ENCODE measurements around the gene LRRC10B.

Gene LRRC10B

GRCh38 chr11:61494381-61494961 is 14.1 kb upstream of the LRRC10B start:
- Mint-ChIP-seq H3K9me3 (no peaks in the 10 kb centered on the region), H3K27me3 (peaks cover 0 to 6% of the 10 kb centered on the region in 2 donors), H3K36me3 (no peaks in the 10 kb centered on the region), H3K27ac (no peak overlapping the region), H3K4me1 (no peaks in the 10 kb centered on the region), H3K4me3 (no peak overlapping the region)
- ATAC-seq (replicated peaks) (no peak), DNase-seq (no peak)

- Mint-ChIP-seq H3K27ac (no peak overlapping the region), H3K27me3 (peaks cover 0 to 6% of the 10 kb centered on the region in 2 donors), H3K4me1 (no peaks in the 10 kb centered on the region), H3K4me3 (no peak overlapping the region), H3K9me3 (no peaks in the 10 kb centered on the region), H3K36me3 (no peaks in the 10 kb centered on the region)
- no peak for ATAC-seq (replicated peaks)
- no peak for DNase-seq
Measured at GRCh38 chr11:61495801-61496601, 12.5 kb upstream of the LRRC10B start.

- no peaks in the 10 kb centered on the region for H3K36me3 Mint-ChIP-seq
- ATAC-seq (replicated peaks) (no peak), DNase-seq (no peak)
- no peaks in the 10 kb centered on the region for H3K4me1 Mint-ChIP-seq
- H3K9me3 Mint-ChIP-seq = no peaks in the 10 kb centered on the region
- peaks cover 0 to 5% of the 10 kb centered on the region in 2 donors for H3K27me3 Mint-ChIP-seq
- no peak overlapping the region for H3K4me3 Mint-ChIP-seq
- no peak overlapping the region for H3K27ac Mint-ChIP-seq
Measured at GRCh38 chr11:61496602-61497400, 11.7 kb upstream of the LRRC10B start.

GRCh38 chr11:61497473-61497872 is 11.1 kb upstream of the LRRC10B start:
- H3K27me3 Mint-ChIP-seq = peaks cover 0 to 5% of the 10 kb centered on the region in 2 donors
- H3K9me3 Mint-ChIP-seq = no peaks in the 10 kb centered on the region
- DNase-seq (no peak), ATAC-seq (replicated peaks) (no peak)
- H3K36me3 Mint-ChIP-seq = no peaks in the 10 kb centered on the region
- H3K27ac Mint-ChIP-seq = no peak overlapping the region
- H3K4me3 Mint-ChIP-seq = no peak overlapping the region
- no peaks in the 10 kb centered on the region for H3K4me1 Mint-ChIP-seq

- no peaks in the 10 kb centered on the region for H3K4me1 Mint-ChIP-seq
- no peak overlapping the region for H3K4me3 Mint-ChIP-seq
- no peaks in the 10 kb centered on the region for H3K36me3 Mint-ChIP-seq
- H3K9me3 Mint-ChIP-seq = no peaks in the 10 kb centered on the region
- H3K27ac Mint-ChIP-seq = no peak overlapping the region
- DNase-seq (no peak), ATAC-seq (replicated peaks) (no peak)
- peaks cover 0 to 9% of the 10 kb centered on the region in 2 donors for H3K27me3 Mint-ChIP-seq
Measured at GRCh38 chr11:61497876-61498275, 10.7 kb upstream of the LRRC10B start.

- Mint-ChIP-seq H3K27ac (no peak overlapping the region), H3K36me3 (no peaks in the 10 kb centered on the region), H3K27me3 (peaks cover 0 to 11% of the 10 kb centered on the region in 2 donors), H3K9me3 (no peaks in the 10 kb centered on the region), H3K4me1 (no peaks in the 10 kb centered on the region), H3K4me3 (no peak overlapping the region)
- ATAC-seq (replicated peaks) = no peak
- no peak for DNase-seq
Measured at GRCh38 chr11:61498767-61499341, 9.7 kb upstream of the LRRC10B start.

GRCh38 chr11:61499816-61500491 is 8.6 kb upstream of the LRRC10B start:
- Mint-ChIP-seq H3K9me3 (no peaks in the 10 kb centered on the region), H3K27ac (no peak overlapping the region), H3K27me3 (peaks cover 4 to 22% of the 10 kb centered on the region in 2 donors), H3K4me1 (no peaks in the 10 kb centered on the region), H3K36me3 (no peaks in the 10 kb centered on the region), H3K4me3 (no peak overlapping the region)
- no peak for ATAC-seq (replicated peaks)
- DNase-seq = no peak

- Mint-ChIP-seq H3K9me3 (no peaks in the 10 kb centered on the region), H3K27ac (no peak overlapping the region), H3K27me3 (peaks cover 24 to 47% of the 10 kb centered on the region in 2 donors), H3K4me3 (no peak overlapping the region), H3K4me1 (peaks cover 0 to under 1% of the 10 kb centered on the region in 2 donors), H3K36me3 (no peaks in the 10 kb centered on the region)
- ATAC-seq (replicated peaks) = no peak
- DNase-seq = no peak
Measured at GRCh38 chr11:61502522-61502921, 6.0 kb upstream of the LRRC10B start.

GRCh38 chr11:61503135-61503770 is 5.3 kb upstream of the LRRC10B start:
- H3K4me1 Mint-ChIP-seq = peaks cover 6 to 8% of the 10 kb centered on the region in 2 donors
- ATAC-seq (replicated peaks) = no peak
- no peaks in the 10 kb centered on the region for H3K9me3 Mint-ChIP-seq
- no peak for DNase-seq
- H3K27me3 Mint-ChIP-seq = peaks cover 31 to 54% of the 10 kb centered on the region in 2 donors
- H3K27ac Mint-ChIP-seq = no peak overlapping the region
- no peak overlapping the region for H3K4me3 Mint-ChIP-seq
- H3K36me3 Mint-ChIP-seq = peaks cover 0 to 4% of the 10 kb centered on the region in 2 donors

- ATAC-seq (replicated peaks) (no peak), DNase-seq (no peak)
- no peak overlapping the region for H3K27ac Mint-ChIP-seq
- H3K4me1 Mint-ChIP-seq = peaks cover 8 to 17% of the 10 kb centered on the region in 2 donors
- no peak overlapping the region for H3K4me3 Mint-ChIP-seq
- H3K36me3 Mint-ChIP-seq = peaks cover 0 to 4% of the 10 kb centered on the region in 2 donors
- no peaks in the 10 kb centered on the region for H3K9me3 Mint-ChIP-seq
- H3K27me3 Mint-ChIP-seq = peaks cover 36 to 59% of the 10 kb centered on the region in 2 donors
Measured at GRCh38 chr11:61505106-61505505, 3.4 kb upstream of the LRRC10B start.

GRCh38 chr11:61505640-61506155 is 2.9 kb upstream of the LRRC10B start:
- no peak overlapping the region for H3K4me3 Mint-ChIP-seq
- peaks cover 42 to 65% of the 10 kb centered on the region in 2 donors for H3K27me3 Mint-ChIP-seq
- DNase-seq = no peak
- no peak overlapping the region for H3K27ac Mint-ChIP-seq
- ATAC-seq (replicated peaks) = no peak
- H3K4me1 Mint-ChIP-seq = peaks cover 10 to 17% of the 10 kb centered on the region in 2 donors
- peaks cover 0 to 4% of the 10 kb centered on the region in 2 donors for H3K36me3 Mint-ChIP-seq
- no peaks in the 10 kb centered on the region for H3K9me3 Mint-ChIP-seq

GRCh38 chr11:61507012-61507768 is 1.4 kb upstream of the LRRC10B start:
- no peak for ATAC-seq (replicated peaks)
- peaks cover 10 to 17% of the 10 kb centered on the region in 2 donors for H3K4me1 Mint-ChIP-seq
- H3K4me3 Mint-ChIP-seq = no peak overlapping the region

More at GRCh38 chr11:61507012-61507768, 1.4 kb upstream of the LRRC10B start:
- Mint-ChIP-seq H3K36me3 (peaks cover 0 to 4% of the 10 kb centered on the region in 2 donors), H3K27ac (no peak overlapping the region), H3K9me3 (no peaks in the 10 kb centered on the region), H3K27me3 (peaks cover 52 to 76% of the 10 kb centered on the region in 2 donors)
- DNase-seq = no peak
